K562 (cell line): ENCODE results near the gene TMEM53. TPM values are rescaled to one million over a fixed set of nuclear protein-coding genes. Genes with fewer than 3 reads are reported as not detected.
A peak's percentile ranks its signal among the peaks of the same experiment; 100 is the strongest.

ENCODE experiments used
- ARID2 ChIP-seq: fragments of 450-650 bp; IDR thresholded peaks from 2 replicates; pipeline ENCODE4 v1.6.1; 2017; ENCODE audit warnings: antibody characterized with exemption, mild to moderate bottlenecking
- COPS2 ChIP-seq: fragments of 450-650 bp; conservative IDR thresholded peaks from 2 replicates; pipeline ENCODE4 v1.6.1; 2016; ENCODE audit warnings: mild to moderate bottlenecking, moderate library complexity
- FOXA3 ChIP-seq, 2 experiments: fragments of 450-650 bp in 1 of 2; sonication (generic) in 1 of 2; formaldehyde crosslinking; IDR thresholded peaks in 1 of 2; conservative IDR thresholded peaks in 1 of 2; 2 replicates each; pipeline versions ENCODE4 v1.4.0 to v1.8.0; 2020 to 2022; ENCODE audit warnings: mild to moderate bottlenecking in 2 of 2, missing genetic modification reagents in 1 of 2
- GATAD2A ChIP-seq: fragments of 450-650 bp; IDR thresholded peaks from 2 replicates; pipeline ENCODE4 v1.6.1; 2017
- L3MBTL2 ChIP-seq: fragments of 450-650 bp; IDR thresholded peaks from 2 replicates; pipeline ENCODE4 v1.6.1; 2016; ENCODE audit warnings: mild to moderate bottlenecking, moderate library complexity
- MTA3 ChIP-seq: fragments of 450-650 bp; formaldehyde crosslinking; IDR thresholded peaks from 2 replicates; pipeline ENCODE4 v1.6.1; 2017; ENCODE audit warnings: mild to moderate bottlenecking, borderline replicate concordance
- NONO ChIP-seq, 2 experiments: fragments of 200-400 bp in 1 of 2; fragments of 450-650 bp in 1 of 2; formaldehyde crosslinking in 1 of 2; IDR thresholded peaks; 2 replicates each; pipeline ENCODE4 v1.6.1; 2017; ENCODE audit warnings: low read depth in 2 of 2, mild to moderate bottlenecking in 2 of 2, moderate library complexity in 2 of 2, low read length in 1 of 2
- TEAD2 ChIP-seq: fragments of 450-650 bp; IDR thresholded peaks from 2 replicates; pipeline ENCODE4 v1.6.1; 2016; ENCODE audit warnings: missing genetic modification characterization, control low read depth, missing compliant biosample characterization
- ZBTB1 ChIP-seq: sonication (generic); formaldehyde crosslinking; IDR thresholded peaks from 2 replicates; pipeline ENCODE4 v1.8.1; 2023; ENCODE audit warnings: missing genetic modification reagents, low read depth, mild to moderate bottlenecking, borderline replicate concordance
- ZBTB17 ChIP-seq: fragments of 450-650 bp; formaldehyde crosslinking; IDR thresholded peaks from 2 replicates; pipeline ENCODE4 v1.4.0; 2020; ENCODE audit warnings: mild to moderate bottlenecking
- ZBTB33 ChIP-seq: sonication (generic); formaldehyde crosslinking; IDR thresholded peaks from 2 replicates; pipeline ENCODE4 v1.8.1; 2023; ENCODE audit warnings: mild to moderate bottlenecking, missing genetic modification reagents
- ZNF143 ChIP-seq: sonication (generic); formaldehyde crosslinking; IDR thresholded peaks from 2 replicates; pipeline ENCODE4 v1.9.0; 2022; ENCODE audit warnings: mild to moderate bottlenecking, missing genetic modification reagents
- ZNF584 ChIP-seq: fragments of 200-800 bp; sonication (Bioruptor generic); IDR thresholded peaks from 2 replicates; pipeline ENCODE4 v1.6.1; 2016; ENCODE audit warnings: low read depth, mild to moderate bottlenecking, missing genetic modification characterization, missing compliant biosample characterization
- polyA plus RNA-seq, 8 experiments: library from polyadenylated mRNA; depleted of rRNA in 4 of 8; stranded (reverse) in 5 of 8; unstranded in 3 of 8; fragments of >200 nt; fragmentation: Nextera tagmentation in 2 of 8; fragmentation: Illumina TruSeq in 1 of 8; extraction: Ambion mirVana in 2 of 8; extraction: Trizol in 1 of 8; gene quantifications; 2 replicates each; pipeline versions ENCODE4 v1.2.1 to v1.2.3, GENCODE V29; 2011 to 2014; ENCODE audit warnings: inconsistent platforms in 1 of 8, missing spikeins in 1 of 8
- total RNA-seq, 7 experiments: library from RNA; depleted of rRNA in 6 of 7; stranded (reverse); fragments of >200 nt in 6 of 7; fragmentation: Illumina TruSeq in 2 of 7; extraction: Trizol in 2 of 7; gene quantifications; 2 replicates each; pipeline versions ENCODE4 v1.2.1 to v1.2.3, GENCODE V29; 2011 to 2021; ENCODE audit warnings: low replicate concordance in 1 of 7
- TF ChIP-seq, protein P1 (sequence below), 2 experiments: fragments of 450-650 bp in 1 of 2; sonication (generic) in 1 of 2; formaldehyde crosslinking in 1 of 2; IDR thresholded peaks in 1 of 2; conservative IDR thresholded peaks in 1 of 2; 2 replicates each; pipeline versions ENCODE4 v1.6.1 to v1.8.1; 2016 to 2023; ENCODE audit warnings: mild to moderate bottlenecking in 2 of 2, moderate library complexity in 2 of 2, inconsistent platforms in 1 of 2, missing genetic modification reagents in 1 of 2
- TF ChIP-seq, protein P2 (sequence below): fragments of 450-650 bp; formaldehyde crosslinking; IDR thresholded peaks from 2 replicates; pipeline ENCODE4 v1.4.0; 2020; ENCODE audit warnings: mild to moderate bottlenecking, mixed read lengths

TMEM53 gene
- total and polyA plus RNA-seq, 9 of the 15 experiments (the other 6 are each of a cell fraction or from before 2014, with no cell fraction given), result 0.23 to 3.7 (median 2.0) TPM

DNA sequence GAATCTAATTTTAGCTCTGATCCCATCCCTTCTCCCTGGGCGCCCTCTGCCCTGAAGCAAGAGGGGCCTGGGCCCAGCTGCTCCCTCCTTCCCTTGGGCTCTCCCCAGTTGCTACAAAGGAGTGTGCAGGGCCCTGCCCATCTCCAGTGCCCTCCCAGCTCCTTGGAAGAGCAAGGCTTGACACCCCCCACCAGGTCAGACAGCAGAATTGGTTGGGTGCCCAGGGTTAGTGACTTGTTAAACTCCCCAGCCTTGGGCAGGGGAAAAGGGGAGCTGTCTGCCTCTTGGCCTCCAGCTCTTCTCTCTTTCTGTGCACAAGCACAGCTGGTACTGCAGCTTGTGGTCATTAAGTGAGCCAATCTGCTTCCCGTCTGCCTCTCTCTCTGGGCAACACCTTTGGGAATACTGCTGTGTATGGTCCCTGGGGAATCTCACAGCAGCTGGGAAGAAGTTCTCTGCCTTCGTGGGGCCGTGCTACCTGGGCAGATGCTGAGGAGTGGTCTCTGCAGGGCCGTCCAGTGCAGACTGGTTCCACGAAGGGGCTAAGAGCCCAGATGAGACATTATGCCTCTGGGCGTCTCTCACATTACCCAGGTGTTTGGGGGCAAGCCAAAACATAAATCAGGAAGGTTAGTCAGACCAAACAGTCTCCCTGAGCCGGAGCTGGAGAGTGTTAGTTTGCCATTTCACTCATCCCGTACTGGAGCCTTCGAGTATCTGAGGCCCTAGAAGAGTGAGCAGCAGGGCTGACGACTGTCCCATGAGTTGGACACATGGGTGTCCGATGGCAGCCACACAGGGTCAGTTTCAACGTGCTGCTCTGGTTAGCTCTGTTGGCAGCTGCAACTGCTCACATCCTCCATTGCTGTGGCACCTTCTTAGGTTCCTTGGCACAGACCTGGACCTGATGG lies 37.3 kb downstream of the TMEM53 start (continued):
- TF ChIP-seq ARID2 (no peak), TEAD2 (no peak), MTA3 (no peak), ZNF143 (CRISPR knock-in tag) (no peak), ZBTB33 (no peak), COPS2 (no peak), NONO (IDR thresholded peaks at IDR 0.05; ENCODE audit: low read depth in 2 of 2, low read length in 1 of 2) (no peak), ZBTB17 (no peak), ZNF584 (no peak), L3MBTL2 (peak; percentile 35; the same call in 1 of the 2 replicates), ZBTB1 (CRISPR knock-in tag) (no peak), FOXA3 (CRISPR knock-in tag; conservative IDR thresholded peaks at IDR 0.05 in 1 of 2, IDR thresholded peaks at IDR 0.05 in 1 of 2) (no peak), GATAD2A (no peak)
- TF ChIP-seq, protein P1, sequence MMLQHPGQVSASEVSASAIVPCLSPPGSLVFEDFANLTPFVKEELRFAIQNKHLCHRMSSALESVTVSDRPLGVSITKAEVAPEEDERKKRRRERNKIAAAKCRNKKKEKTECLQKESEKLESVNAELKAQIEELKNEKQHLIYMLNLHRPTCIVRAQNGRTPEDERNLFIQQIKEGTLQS (IDR thresholded peaks at IDR 0.05), result no peak
- TF ChIP-seq, protein P1 (CRISPR knock-in tag; conservative IDR thresholded peaks at IDR 0.05), result no peak
- TF ChIP-seq, protein P2, sequence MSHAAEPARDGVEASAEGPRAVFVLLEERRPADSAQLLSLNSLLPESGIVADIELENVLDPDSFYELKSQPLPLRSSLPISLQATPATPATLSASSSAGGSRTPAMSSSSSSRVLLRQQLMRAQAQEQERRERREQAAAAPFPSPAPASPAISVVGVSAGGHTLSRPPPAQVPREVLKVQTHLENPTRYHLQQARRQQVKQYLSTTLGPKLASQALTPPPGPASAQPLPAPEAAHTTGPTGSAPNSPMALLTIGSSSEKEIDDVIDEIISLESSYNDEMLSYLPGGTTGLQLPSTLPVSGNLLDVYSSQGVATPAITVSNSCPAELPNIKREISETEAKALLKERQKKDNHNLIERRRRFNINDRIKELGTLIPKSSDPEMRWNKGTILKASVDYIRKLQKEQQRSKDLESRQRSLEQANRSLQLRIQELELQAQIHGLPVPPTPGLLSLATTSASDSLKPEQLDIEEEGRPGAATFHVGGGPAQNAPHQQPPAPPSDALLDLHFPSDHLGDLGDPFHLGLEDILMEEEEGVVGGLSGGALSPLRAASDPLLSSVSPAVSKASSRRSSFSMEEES (CRISPR knock-in tag), result no peak
- TF ChIP-seq, all 486 proteins: peak for 6
